Stimulated activated CD4-positive, alpha-beta T cell treated with anti-CD3 and anti-CD28 coated beads, Interleukin-1b, Interleukin-23, amount 100 ng/mL, for 1 hour (primary cell): ENCODE results near the gene OLFML3.
"Not testable (repeated sequence)": the region's sequence is repeated elsewhere in the genome, so short reads cannot be mapped to it uniquely, and the experiment has no call there.

ENCODE experiments used
- DNase-seq, 2 donors: peaks; one replicate each; pipeline ENCODE4 v3.0.0-alpha.2; 2020; ENCODE audit warnings: low read depth in 2 of 2

Gene OLFML3

GRCh38 chr1:113991467-113991997 is 12.3 kb downstream of the OLFML3 start:
- no peak for DNase-seq

- DNase-seq: no peak
Observed at GRCh38 chr1:113993072-113993471, 13.8 kb downstream of the OLFML3 start.

- no peak for DNase-seq
Observed at GRCh38 chr1:113993766-113994165, 14.5 kb downstream of the OLFML3 start.

- no peak for DNase-seq
Observed at GRCh38 chr1:113995382-113995781, 16.1 kb downstream of the OLFML3 start.

- DNase-seq: no peak
Observed at GRCh38 chr1:113998361-113998760, 19.1 kb downstream of the OLFML3 start.

GRCh38 chr1:113999233-113999632 is 20.0 kb downstream of the OLFML3 start:
- DNase-seq: no peak

- DNase-seq: no peak
Observed at GRCh38 chr1:113999799-114000198, 20.5 kb downstream of the OLFML3 start.

- no peak for DNase-seq
Observed at GRCh38 chr1:114000406-114000805, 21.1 kb downstream of the OLFML3 start.

- no peak for DNase-seq
Observed at GRCh38 chr1:114002492-114003239, 23.4 kb downstream of the OLFML3 start.

GRCh38 chr1:114003431-114003830 is 24.2 kb downstream of the OLFML3 start:
- no peak for DNase-seq

- not testable (repeated sequence) for DNase-seq
Observed at GRCh38 chr1:114006825-114007224, 27.6 kb downstream of the OLFML3 start.

GRCh38 chr1:114008480-114008941 is 29.2 kb downstream of the OLFML3 start:
- no peak for DNase-seq

GRCh38 chr1:114008993-114009392 is 29.7 kb downstream of the OLFML3 start:
- DNase-seq: no peak

GRCh38 chr1:114009393-114009792 is 30.1 kb downstream of the OLFML3 start:
- no peak for DNase-seq

- DNase-seq: no peak
Observed at GRCh38 chr1:114010433-114011184, 31.3 kb downstream of the OLFML3 start.

- DNase-seq: no peak
Observed at GRCh38 chr1:114011796-114012195, 32.5 kb downstream of the OLFML3 start.

- DNase-seq: no peak
Observed at GRCh38 chr1:114015075-114015474, 35.8 kb downstream of the OLFML3 start.

GRCh38 chr1:114019724-114020123 is 40.5 kb downstream of the OLFML3 start:
- DNase-seq: not testable (repeated sequence)

GRCh38 chr1:114021665-114022099 is 42.4 kb downstream of the OLFML3 start:
- DNase-seq: no peak

- DNase-seq: no peak
Observed at GRCh38 chr1:114022877-114023276, 43.6 kb downstream of the OLFML3 start.

- no peak for DNase-seq
Observed at GRCh38 chr1:114023377-114023776, 44.1 kb downstream of the OLFML3 start.

GRCh38 chr1:114024049-114024448 is 44.8 kb downstream of the OLFML3 start:
- DNase-seq: no peak
